GM21737 (cell line): ENCODE results near the gene FAXDC2.
"Not testable (repeated sequence)": the region's sequence is repeated elsewhere in the genome, so short reads cannot be mapped to it uniquely, and the experiment has no call there.

Experiments used
- ATAC-seq: cut with Tn5 transposase; IDR thresholded peaks from one replicate; pipeline ENCODE4 v1.9.1; 2021; ENCODE audit warnings: mild to moderate bottlenecking, moderate library complexity; ENCODE audit not compliant: unreplicated experiment

The FAXDC2 gene

GRCh38 chr5:154832804-154833203 is 17.6 kb downstream of the FAXDC2 start:
- ATAC-seq, result not testable (repeated sequence)

GRCh38 chr5:154831451-154831850 is 19.0 kb downstream of the FAXDC2 start:
- no peak for ATAC-seq

- no peak for ATAC-seq
Observed at GRCh38 chr5:154830596-154830995, 19.8 kb downstream of the FAXDC2 start.

GRCh38 chr5:154830219-154830595 is 20.2 kb downstream of the FAXDC2 start:
- ATAC-seq, result no peak

GRCh38 chr5:154829589-154830218 is 20.7 kb downstream of the FAXDC2 start:
- no peak for ATAC-seq

GRCh38 chr5:154829181-154829588 is 21.2 kb downstream of the FAXDC2 start:
- ATAC-seq, result no peak

- ATAC-seq, result no peak
Observed at GRCh38 chr5:154824070-154824469, 26.3 kb downstream of the FAXDC2 start.

- ATAC-seq, result no peak
Observed at GRCh38 chr5:154823605-154824004, 26.8 kb downstream of the FAXDC2 start.

- not testable (repeated sequence) for ATAC-seq
Observed at GRCh38 chr5:154822896-154823295, 27.5 kb downstream of the FAXDC2 start.

GRCh38 chr5:154820383-154820782 is 30.0 kb downstream of the FAXDC2 start:
- ATAC-seq, result no peak

GRCh38 chr5:154819546-154819945 is 30.9 kb downstream of the FAXDC2 start:
- no peak for ATAC-seq

GRCh38 chr5:154818471-154819116 is 31.8 kb downstream of the FAXDC2 start:
- ATAC-seq, result no peak

GRCh38 chr5:154817815-154818214 is 32.6 kb downstream of the FAXDC2 start:
- no peak for ATAC-seq

GRCh38 chr5:154816891-154817492 is 33.4 kb downstream of the FAXDC2 start:
- ATAC-seq, result no peak

GRCh38 chr5:154815684-154816247 is 34.6 kb downstream of the FAXDC2 start:
- ATAC-seq, result no peak

GRCh38 chr5:154815025-154815424 is 35.4 kb downstream of the FAXDC2 start:
- no peak for ATAC-seq

GRCh38 chr5:154813736-154814135 is 36.7 kb downstream of the FAXDC2 start:
- no peak for ATAC-seq

- no peak for ATAC-seq
Observed at GRCh38 chr5:154813158-154813557, 37.2 kb downstream of the FAXDC2 start.

- no peak for ATAC-seq
Observed at GRCh38 chr5:154811653-154812465, 38.5 kb downstream of the FAXDC2 start.

- no peak for ATAC-seq
Observed at GRCh38 chr5:154811239-154811638, 39.2 kb downstream of the FAXDC2 start.

- ATAC-seq, result no peak
Observed at GRCh38 chr5:154806176-154806575, 44.2 kb downstream of the FAXDC2 start.
